Measurements from ENCODE around the gene RND1. TPM values are rescaled to one million over a fixed set of nuclear protein-coding genes. Genes with fewer than 3 reads are reported as not detected.

RND1 gene
- total RNA-seq, 3 donors from 2014 or later: 1.1 to 5.4 (median 3.3) TPM

- Histone ChIP-seq H3K4me1 (no peaks in the 10 kb centered on the region), H3K4me3 (no peak overlapping the region), H3K36me3 (no peaks in the 10 kb centered on the region), H3K27me3 (no peaks in the 10 kb centered on the region), H3K27ac (peak overlapping the region in 1 of 2 donors; percentile 35), H3K9me3 (no peaks in the 10 kb centered on the region)
- DNase-seq (ENCODE audit: low spot score in 2 of 2): no peak
- TF ChIP-seq CTCF (IDR thresholded peaks at IDR 0.05) (no peak), POLR2A (IDR thresholded peaks at IDR 0.05) (no peak), POLR2AphosphoS5 (IDR thresholded peaks at IDR 0.05) (no peak)
- intact Hi-C loops (cut with DNase I; ENCODE audit: low total_unique reads): no loop called here
Measured at GRCh38 chr12:48827026-48827425, 38.6 kb downstream of the RND1 start.

DNA sequence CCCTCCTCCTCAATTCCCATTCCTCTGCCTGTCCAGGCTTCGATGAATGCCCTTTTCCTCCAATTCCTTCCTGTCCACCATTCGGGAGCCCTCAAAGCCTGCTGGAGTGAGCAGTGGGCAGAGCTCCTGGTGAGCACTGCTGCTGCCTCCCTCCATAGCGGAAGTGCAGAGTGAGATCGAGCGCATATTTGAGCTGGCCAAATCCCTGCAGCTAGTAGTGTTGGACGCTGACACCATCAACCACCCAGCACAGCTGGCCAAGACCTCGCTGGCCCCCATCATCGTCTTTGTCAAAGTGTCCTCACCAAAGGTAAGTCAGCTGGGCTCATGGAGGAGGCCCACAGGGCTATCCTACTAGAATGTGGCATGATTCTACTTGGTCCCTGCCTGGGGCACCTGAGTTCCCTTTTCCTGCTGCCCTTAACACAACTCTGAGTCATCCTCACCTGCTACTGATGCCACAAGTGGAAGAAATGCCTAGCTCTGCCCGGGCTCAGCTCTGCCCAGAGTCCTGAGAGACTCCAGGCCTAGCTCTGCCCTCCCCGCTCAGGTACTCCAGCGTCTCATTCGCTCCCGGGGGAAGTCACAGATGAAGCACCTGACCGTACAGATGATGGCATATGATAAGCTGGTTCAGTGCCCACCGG is 39.3 kb downstream of the RND1 start:
- no peaks in the 10 kb centered on the region for H3K4me1 ChIP-seq
- no peaks in the 10 kb centered on the region for H3K27me3 ChIP-seq
- no peaks in the 10 kb centered on the region for H3K36me3 ChIP-seq
- H3K4me3 ChIP-seq: no peak overlapping the region
- TF ChIP-seq POLR2AphosphoS5 (IDR thresholded peaks at IDR 0.05): no peak
- TF ChIP-seq CTCF (IDR thresholded peaks at IDR 0.05): no peak
- no peak for TF ChIP-seq POLR2A (IDR thresholded peaks at IDR 0.05)
- DNase-seq (ENCODE audit: low spot score in 2 of 2): no peak
- H3K27ac ChIP-seq: peak overlapping the region in 1 of 2 donors; percentile 35
- H3K9me3 ChIP-seq: no peaks in the 10 kb centered on the region
- intact Hi-C loops (cut with DNase I; ENCODE audit: low total_unique reads): no loop called here

DNA sequence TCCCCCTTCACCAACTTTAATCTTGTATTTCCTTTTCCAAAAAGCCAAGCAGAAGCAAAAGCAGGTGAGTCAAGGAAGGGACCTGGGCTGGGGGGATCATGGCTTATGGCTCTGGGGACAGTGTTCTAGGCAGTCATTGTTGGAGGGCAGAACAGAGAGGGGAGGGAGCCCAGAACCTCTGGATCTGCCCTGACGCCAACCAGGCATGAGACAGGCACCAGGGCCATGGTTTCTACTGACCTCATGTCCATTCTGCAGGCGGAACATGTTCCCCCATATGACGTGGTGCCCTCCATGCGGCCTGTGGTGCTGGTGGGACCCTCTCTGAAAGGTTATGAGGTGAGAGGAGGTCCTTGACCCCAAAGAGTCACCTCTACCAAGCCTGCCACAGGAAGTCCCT is 40.8 kb downstream of the RND1 start:
- no peaks in the 10 kb centered on the region for H3K9me3 ChIP-seq
- no peak for TF ChIP-seq CTCF (IDR thresholded peaks at IDR 0.05)
- no peak for TF ChIP-seq POLR2A (IDR thresholded peaks at IDR 0.05)
- no peak for TF ChIP-seq POLR2AphosphoS5 (IDR thresholded peaks at IDR 0.05)
- H3K27me3 ChIP-seq: no peaks in the 10 kb centered on the region
- intact Hi-C loops (cut with DNase I; ENCODE audit: low total_unique reads): loop anchor here (5.0 kb wide), 1 partner anchor 462 kb away; no protein-coding TSS in a partner anchor
- H3K4me1 ChIP-seq: no peaks in the 10 kb centered on the region
- no peak overlapping the region for H3K4me3 ChIP-seq
- H3K27ac ChIP-seq: no peak overlapping the region
- H3K36me3 ChIP-seq: no peaks in the 10 kb centered on the region
- no peak for DNase-seq (ENCODE audit: low spot score in 2 of 2)

DNA sequence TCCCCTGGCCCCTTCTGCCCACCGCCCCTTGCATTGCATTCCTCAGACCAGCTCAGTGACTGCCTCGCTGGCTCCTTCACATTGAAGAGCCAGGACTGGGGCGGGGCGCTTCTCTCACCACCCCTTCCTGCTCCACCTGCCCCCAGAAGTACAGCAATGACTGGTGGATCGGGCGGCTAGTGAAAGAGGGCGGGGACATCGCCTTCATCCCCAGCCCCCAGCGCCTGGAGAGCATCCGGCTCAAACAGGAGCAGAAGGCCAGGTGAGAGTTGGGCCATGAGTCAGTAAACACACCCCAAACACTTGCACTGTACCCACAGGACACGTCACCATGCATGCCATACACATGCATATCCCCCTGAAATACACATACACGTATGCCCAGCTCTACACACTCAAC is 41.6 kb downstream of the RND1 start:
- H3K27ac ChIP-seq: no peak overlapping the region
- H3K27me3 ChIP-seq: no peaks in the 10 kb centered on the region
- H3K9me3 ChIP-seq: no peaks in the 10 kb centered on the region
- H3K36me3 ChIP-seq: no peaks in the 10 kb centered on the region
- no peaks in the 10 kb centered on the region for H3K4me1 ChIP-seq
- H3K4me3 ChIP-seq: no peak overlapping the region
- intact Hi-C loops (cut with DNase I; ENCODE audit: low total_unique reads): loop anchor here (5.0 kb wide), 1 partner anchor 463 kb away; no protein-coding TSS in a partner anchor
- TF ChIP-seq POLR2A (IDR thresholded peaks at IDR 0.05) (no peak), POLR2AphosphoS5 (IDR thresholded peaks at IDR 0.05) (no peak), CTCF (IDR thresholded peaks at IDR 0.05) (no peak)
- no peak for DNase-seq (ENCODE audit: low spot score in 2 of 2)

DNA sequence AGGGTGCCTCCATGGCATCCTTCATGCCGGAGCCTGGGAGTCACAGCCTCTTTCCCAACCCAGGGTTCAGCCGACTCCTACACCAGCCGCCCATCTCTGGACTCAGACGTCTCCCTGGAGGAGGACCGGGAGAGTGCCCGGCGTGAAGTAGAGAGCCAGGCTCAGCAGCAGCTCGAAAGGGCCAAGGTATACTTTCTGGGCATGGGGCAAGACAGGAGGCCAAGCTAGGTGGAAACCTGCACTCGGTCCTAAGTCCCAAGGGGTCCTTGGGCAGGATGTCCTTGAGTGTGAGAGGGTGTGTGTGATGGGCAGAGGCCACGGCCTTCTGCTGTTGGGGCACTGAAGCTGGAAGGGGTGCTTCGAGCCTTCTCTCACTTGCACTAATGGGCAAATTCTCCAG is 42.4 kb downstream of the RND1 start:
- Histone ChIP-seq H3K27me3 (no peaks in the 10 kb centered on the region), H3K27ac (no peak overlapping the region), H3K36me3 (no peaks in the 10 kb centered on the region), H3K4me3 (no peak overlapping the region), H3K4me1 (no peaks in the 10 kb centered on the region), H3K9me3 (no peaks in the 10 kb centered on the region)
- intact Hi-C loops (cut with DNase I; ENCODE audit: low total_unique reads): loop anchor here (5.0 kb wide), 1 partner anchor 464 kb away; no protein-coding TSS in a partner anchor
- TF ChIP-seq POLR2AphosphoS5 (IDR thresholded peaks at IDR 0.05): no peak
- TF ChIP-seq CTCF (IDR thresholded peaks at IDR 0.05): no peak
- TF ChIP-seq POLR2A (IDR thresholded peaks at IDR 0.05): no peak
- no peak for DNase-seq (ENCODE audit: low spot score in 2 of 2)

All from breast epithelium (tissue), 4 donors.